NCI-H748 treated with DMSO at 0.1 percent for 48 hours (cell line): ENCODE data around the gene CCDC170.

Source experiments
- DNase-seq: peaks from one replicate; lab custom pipeline; 2025; lab: John Stamatoyannopoulos, UW

The CCDC170 gene

DNA sequence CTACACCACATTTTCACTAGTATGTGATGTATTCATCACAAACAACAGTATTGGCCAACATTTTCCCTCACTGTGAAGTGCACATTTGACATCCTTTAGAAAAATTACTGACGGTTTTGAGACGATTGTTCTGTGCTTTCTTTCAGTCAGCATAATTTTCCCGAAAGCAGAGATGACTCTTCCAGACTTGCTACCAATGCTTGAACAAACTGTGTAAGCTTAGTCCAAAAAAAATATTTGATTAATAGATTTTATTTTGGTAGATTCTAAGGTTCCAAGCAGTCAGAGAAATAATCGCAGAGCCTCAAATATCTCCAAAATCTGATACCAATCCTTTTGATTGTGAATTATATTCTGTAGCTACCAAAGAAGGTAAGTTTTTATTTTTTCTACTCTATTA, 162.6 kb downstream of the CCDC170 start:
- DNase-seq: no peak

DNA sequence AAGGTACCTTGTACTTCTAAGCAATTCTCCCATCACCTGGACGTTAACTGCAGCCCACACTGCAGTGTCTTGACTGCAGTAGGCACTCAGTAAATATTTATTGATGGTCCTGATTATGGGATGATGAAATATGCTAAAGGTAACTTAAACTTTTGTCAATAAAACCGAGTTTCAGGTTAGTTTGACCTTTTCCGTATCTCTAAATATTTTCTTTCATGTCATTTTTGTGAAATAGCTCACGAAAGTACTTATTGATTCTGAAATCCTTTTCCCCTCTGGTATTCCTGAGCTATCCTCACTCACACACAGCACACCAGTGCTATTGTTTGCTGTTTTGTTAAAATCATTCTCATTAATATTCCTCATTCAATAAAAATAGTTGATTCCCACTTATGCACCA, 164.3 kb downstream of the CCDC170 start:
- no peak for DNase-seq

DNA sequence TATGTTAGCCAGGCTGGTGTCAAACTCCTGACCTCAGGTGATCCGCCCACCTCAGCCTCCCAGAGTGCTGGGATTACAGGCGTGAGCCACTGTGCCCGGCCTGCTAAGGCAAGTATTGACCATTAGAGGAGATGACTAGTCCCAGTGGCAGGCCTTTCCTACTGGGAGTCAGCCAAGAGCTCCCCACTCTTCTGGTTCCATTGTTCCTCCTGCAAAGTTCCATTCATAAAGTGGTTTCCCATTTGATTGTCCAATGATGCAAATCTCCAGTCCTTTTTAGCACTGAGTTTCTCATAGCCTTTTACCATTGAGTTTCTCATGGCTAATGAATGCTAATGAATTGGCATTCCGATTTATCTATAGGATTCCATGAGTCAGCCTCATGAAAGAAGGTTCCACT, 165.4 kb downstream of the CCDC170 start:
- no peak for DNase-seq

DNA sequence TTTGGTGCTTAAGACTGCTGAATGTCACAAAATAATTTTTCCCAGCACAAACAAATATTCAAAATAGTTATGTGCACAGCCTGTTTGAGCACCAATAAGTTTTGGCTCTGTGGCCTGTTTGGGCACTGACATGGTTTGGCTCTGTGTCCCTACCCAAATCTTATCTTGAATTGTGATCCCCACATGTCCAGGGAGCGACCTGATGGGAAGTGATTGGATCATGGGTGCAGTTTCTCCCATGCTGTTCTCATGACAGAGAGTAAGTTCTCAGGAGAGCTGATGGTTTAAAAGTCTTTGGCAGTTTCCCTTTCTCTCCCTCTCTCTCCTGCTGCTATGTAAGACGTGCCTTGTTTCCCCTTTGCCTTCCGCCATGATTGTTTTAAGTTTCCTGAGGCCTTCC, 167.7 kb downstream of the CCDC170 start:
- no peak for DNase-seq

DNA sequence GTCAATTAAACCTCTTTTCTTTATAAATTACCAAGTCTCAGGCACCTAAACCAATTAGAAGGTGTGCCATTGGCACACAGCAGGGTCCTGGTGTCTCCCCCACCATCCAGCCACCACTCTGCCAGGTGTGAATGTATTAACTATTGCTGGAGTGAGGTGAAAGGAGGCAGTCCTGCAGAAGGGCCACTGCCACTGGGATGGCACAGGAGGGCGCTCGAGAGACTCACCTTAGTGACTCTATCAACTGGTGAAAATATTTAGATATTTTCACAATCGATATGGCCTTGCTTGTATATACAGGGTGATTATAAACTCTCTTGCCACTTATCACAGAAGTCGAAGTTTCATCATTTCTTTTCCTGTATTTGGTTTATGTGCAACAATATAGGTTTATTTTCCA, 168.1 kb downstream of the CCDC170 start:
- no peak for DNase-seq

DNA sequence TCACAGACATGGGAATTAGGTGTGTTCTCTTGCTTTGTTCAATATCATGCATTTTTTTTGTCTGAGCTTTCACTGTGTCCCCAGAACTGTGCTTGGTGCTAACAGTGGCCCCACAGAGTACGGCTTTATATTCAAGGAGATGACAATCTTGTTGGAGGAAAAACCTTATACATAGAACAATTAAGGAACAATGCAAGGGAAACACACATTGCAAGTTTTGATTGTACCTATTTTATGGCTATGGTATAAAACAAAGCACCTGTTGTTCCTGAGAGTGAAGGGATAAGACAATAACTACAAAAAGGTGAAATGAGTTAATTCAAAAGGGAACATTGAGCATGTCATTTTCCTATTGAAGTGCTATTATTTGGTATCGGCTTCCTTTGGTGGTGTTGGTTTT, 169.7 kb downstream of the CCDC170 start:
- no peak for DNase-seq

DNA sequence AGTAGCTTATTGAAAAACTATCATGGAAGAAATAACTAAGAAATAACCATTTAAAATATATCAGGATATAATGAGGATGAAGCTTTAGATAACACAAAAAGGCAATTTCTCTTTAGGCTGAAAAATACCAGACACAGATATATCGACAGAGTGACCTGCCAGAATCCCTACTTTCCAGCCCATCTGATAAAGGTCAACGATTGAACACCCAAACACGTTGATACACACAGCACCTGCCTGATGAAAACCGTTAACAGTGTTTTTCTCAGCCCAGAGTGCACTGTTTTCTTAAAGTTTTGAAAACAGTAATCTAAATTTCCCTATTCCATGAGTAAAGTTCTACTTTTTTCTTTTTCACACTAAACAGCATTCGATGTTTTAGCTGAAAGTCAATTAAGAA, 170.6 kb downstream of the CCDC170 start:
- no peak for DNase-seq

DNA sequence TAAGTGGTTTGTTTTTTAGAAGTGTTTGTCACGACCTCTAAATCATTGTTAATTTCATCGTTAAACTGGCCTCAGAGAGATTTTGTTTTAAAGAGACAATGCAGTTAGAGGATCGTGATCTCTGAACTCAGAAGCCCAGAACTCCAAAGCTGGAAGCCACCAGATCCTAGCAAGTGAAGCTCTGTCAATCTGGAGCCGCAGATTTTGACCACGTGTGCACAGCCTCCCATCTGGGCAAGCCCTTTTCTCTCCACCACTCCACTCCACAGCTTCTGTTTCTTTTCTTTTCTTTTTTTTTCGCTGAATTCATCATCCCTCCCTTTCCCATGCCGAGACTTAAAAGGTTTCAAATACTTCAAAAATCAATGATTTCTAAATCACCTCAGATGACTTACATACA, 171.5 kb downstream of the CCDC170 start:
- no peak for DNase-seq

DNA sequence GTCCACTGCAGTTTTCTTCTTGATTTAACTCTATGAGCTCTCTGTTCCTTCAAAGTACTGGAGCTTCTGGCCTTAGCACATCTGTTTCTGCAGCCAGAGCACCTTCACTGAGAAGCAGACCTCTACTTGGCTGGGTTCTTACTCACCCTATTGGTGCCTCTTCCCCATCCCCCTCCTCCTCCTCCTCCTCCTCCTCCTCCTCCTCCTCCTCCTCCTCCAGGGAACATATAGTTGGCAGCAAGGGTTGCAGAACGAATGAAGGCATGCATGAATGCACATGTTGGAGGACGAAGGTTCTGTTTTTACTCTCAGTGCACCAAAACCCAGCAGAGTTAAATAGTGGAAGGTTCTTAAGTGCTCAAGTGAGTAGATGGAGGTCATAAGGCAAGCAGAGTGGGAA, 172.7 kb downstream of the CCDC170 start:
- DNase-seq: no peak

DNA sequence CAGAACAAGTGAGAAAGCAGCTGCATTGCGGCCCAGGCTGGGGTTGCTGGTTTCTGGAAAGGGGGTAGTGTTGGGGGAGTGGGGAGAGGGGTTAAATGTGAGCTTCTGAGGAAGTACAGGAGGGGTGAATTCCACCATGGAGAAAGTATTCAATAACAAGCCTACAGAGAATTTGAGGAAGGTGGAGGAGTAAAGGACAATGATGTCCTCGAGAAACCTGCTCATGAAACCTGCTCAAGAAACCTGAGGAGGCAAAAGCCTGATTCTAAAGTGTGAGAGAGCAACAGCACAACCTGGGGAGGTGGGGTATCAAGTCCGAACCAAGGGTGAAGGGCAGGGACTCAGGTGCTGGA, 175.4 kb downstream of the CCDC170 start:
- DNase-seq: no peak

DNA sequence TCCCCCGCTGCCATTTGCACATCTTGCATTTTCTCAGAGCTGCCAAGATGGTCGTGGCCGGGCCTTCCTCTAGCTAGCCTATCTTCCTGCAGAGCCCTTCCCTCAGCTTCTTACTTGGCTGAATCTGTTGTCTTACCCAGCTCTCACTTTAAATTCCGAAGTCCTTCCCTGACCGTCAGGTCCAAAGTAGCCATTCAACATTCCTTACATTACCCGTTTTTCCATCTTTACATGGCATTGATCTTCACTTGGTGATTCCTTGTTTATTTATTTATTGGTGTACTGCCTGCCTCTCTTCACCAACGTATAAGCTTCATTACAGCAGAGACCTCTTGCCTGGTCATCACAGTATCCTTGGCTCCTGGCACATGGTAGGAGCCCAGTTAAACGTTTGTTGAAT, 176.3 kb downstream of the CCDC170 start:
- no peak for DNase-seq
